Loucy (cell line): ENCODE measurements around the gene B3GAT1.

Experiments used
- H2AFZ ChIP-seq: fragments of 200-600 bp; sonication (generic); 2 replicates; pipeline ENCODE4 v1.6.0; 2016; ENCODE audit warnings: antibody characterized with exemption, mild to moderate bottlenecking, low read length, moderate library complexity
- H3F3A ChIP-seq: fragments of 200-600 bp; 2 replicates; pipeline ENCODE4 v1.6.0; 2016; ENCODE audit warnings: antibody characterized with exemption, low read depth, mild to moderate bottlenecking
- H3K27me3 ChIP-seq: fragments of 200-600 bp; sonication (generic); 2 replicates; pipeline ENCODE4 v1.6.1; 2014; ENCODE audit warnings: low read length, mild to moderate bottlenecking; ENCODE audit not compliant: insufficient read depth, poor library complexity, severe bottlenecking
- H3K36me3 ChIP-seq: fragments of 200-600 bp; sonication (generic); 2 replicates; pipeline ENCODE4 v1.6.1; 2016; ENCODE audit warnings: low read length; ENCODE audit not compliant: insufficient read depth
- H3K4me1 ChIP-seq: fragments of 200-600 bp; sonication (generic); 2 replicates; pipeline ENCODE4 v1.5.1; 2014; ENCODE audit warnings: low read length, mild to moderate bottlenecking; ENCODE audit not compliant: insufficient read depth, poor library complexity, severe bottlenecking
- H3K4me2 ChIP-seq: fragments of 200-600 bp; sonication (generic); 2 replicates; pipeline ENCODE4 v1.6.0; 2014; ENCODE audit warnings: antibody characterized with exemption, low read length, low read depth, mild to moderate bottlenecking; ENCODE audit not compliant: poor library complexity, severe bottlenecking
- H3K4me3 ChIP-seq: fragments of 200-600 bp; sonication (generic); 2 replicates; pipeline ENCODE4 v1.5.1; 2014; ENCODE audit warnings: low read length, mild to moderate bottlenecking, mixed read lengths; ENCODE audit not compliant: poor library complexity, severe bottlenecking
- H3K79me2 ChIP-seq: fragments of 200-600 bp; sonication (generic); 2 replicates; pipeline ENCODE4 v1.6.1; 2014; ENCODE audit warnings: low read length; ENCODE audit not compliant: insufficient read depth
- H3K9ac ChIP-seq: fragments of 200-600 bp; sonication (generic); 2 replicates; pipeline ENCODE4 v1.6.0; 2014; ENCODE audit warnings: mild to moderate bottlenecking, low read depth, low read length, moderate library complexity; ENCODE audit not compliant: poor library complexity, severe bottlenecking
- H3K9me2 ChIP-seq: fragments of 200-600 bp; sonication (generic); replicated peaks from 2 replicates; pipeline ENCODE4 v1.6.1; 2016; ENCODE audit warnings: low read depth, low read length, mixed read lengths
- H3K9me3 ChIP-seq: fragments of 200-600 bp; sonication (generic); 2 replicates; pipeline ENCODE4 v1.6.1; 2014; ENCODE audit warnings: mild to moderate bottlenecking, antibody characterized with exemption, low read length, low read depth; ENCODE audit not compliant: insufficient read depth
- H4K20me1 ChIP-seq: fragments of 200-600 bp; sonication (generic); 2 replicates; pipeline ENCODE4 v1.6.0; 2014; ENCODE audit warnings: antibody characterized with exemption, low read length, mild to moderate bottlenecking; ENCODE audit not compliant: insufficient read depth, poor library complexity, severe bottlenecking
- EZH2phosphoT487 ChIP-seq: fragments of 200-600 bp; IDR thresholded peaks from 2 replicates; pipeline ENCODE4 v1.6.1; 2018; ENCODE audit warnings: antibody characterized with exemption, mild to moderate bottlenecking, moderate library complexity, borderline replicate concordance
- TF ChIP-seq, protein P1 (sequence below): fragments of 200-600 bp; sonication (generic); conservative IDR thresholded peaks from 2 replicates; pipeline ENCODE4 v1.5.1; 2014; ENCODE audit warnings: mild to moderate bottlenecking, antibody characterized with exemption, low read length

B3GAT1 gene

DNA sequence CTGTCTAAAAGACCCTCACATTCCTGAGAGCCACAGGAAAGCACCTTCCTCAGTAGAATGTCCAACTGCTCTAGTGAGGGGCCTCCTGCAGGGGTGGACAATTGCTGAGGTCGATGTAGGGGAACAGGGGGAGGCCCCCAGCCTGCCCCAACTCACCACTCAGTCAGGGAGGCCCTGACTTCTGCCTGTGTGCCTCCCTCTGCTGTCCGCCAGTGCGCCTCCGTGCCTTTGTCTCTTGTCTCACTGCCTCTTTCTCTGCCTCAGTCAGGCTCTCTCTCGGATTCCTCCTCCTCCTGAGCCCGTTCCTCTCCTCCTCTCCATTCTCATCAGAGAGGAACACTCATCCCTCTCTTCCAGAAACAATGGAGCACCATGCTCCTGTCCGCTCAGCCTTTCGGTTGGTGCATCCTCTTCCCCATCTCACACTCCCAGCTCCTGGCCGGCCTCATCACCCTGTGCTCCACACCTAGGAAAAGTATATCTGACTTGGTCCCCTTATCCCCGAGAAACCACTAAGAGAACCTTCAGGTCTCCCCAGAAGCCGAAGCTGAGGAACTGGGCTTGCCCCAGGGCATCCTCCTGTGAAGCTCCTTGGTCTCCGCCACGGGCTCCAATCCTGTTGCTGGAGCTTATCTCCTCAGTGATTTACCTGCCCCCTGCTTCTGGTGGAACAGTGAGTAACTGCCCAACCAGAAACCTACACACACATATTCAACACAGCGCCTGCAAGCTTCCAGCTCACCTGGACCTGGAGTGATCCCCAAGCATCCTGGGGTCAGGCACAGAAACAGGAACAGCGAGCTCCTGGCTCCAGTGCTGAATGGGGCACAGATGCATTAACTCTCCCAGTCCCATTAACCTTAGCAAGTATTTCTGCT is 2.3 kb downstream of the B3GAT1 start:
- no peaks in the 10 kb centered on the region for H3K4me1 ChIP-seq
- no peaks in the 10 kb centered on the region for H3F3A ChIP-seq
- no peaks in the 10 kb centered on the region for H4K20me1 ChIP-seq
- H3K36me3 ChIP-seq: no peaks in the 10 kb centered on the region
- H3K27me3 ChIP-seq: no peaks in the 10 kb centered on the region
- no peak for TF ChIP-seq EZH2phosphoT487
- TF ChIP-seq, protein P1, sequence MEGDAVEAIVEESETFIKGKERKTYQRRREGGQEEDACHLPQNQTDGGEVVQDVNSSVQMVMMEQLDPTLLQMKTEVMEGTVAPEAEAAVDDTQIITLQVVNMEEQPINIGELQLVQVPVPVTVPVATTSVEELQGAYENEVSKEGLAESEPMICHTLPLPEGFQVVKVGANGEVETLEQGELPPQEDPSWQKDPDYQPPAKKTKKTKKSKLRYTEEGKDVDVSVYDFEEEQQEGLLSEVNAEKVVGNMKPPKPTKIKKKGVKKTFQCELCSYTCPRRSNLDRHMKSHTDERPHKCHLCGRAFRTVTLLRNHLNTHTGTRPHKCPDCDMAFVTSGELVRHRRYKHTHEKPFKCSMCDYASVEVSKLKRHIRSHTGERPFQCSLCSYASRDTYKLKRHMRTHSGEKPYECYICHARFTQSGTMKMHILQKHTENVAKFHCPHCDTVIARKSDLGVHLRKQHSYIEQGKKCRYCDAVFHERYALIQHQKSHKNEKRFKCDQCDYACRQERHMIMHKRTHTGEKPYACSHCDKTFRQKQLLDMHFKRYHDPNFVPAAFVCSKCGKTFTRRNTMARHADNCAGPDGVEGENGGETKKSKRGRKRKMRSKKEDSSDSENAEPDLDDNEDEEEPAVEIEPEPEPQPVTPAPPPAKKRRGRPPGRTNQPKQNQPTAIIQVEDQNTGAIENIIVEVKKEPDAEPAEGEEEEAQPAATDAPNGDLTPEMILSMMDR: no peak
- H3K79me2 ChIP-seq: no peaks in the 10 kb centered on the region
- no peak overlapping the region for H3K4me3 ChIP-seq
- H3K9me2 ChIP-seq: no peaks in the 10 kb centered on the region
- peaks cover 2% of the 10 kb centered on the region; the same call in 1 of the 2 replicates for H3K9me3 ChIP-seq
- no peak overlapping the region for H2AFZ ChIP-seq
- no peak overlapping the region for H3K9ac ChIP-seq
- H3K4me2 ChIP-seq: no peak overlapping the region

DNA sequence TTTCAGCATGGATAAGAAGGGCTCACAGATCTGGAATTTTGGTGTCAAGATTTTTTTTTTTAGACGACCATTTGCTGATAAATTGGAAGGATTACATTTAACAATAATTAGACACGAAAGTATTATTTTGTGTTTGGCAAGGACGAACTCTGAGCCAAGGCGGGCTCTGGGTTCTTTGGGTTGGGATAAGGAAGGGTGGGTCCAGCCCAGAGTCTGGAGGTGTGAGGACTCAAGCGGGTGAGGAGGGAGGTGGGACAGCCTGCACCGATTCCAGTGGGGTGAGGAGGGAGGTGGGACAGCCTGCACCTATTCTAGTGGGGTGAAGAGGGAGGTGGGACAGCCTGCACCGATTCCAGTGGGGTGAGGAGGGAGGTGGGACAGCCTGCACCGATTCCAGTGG is 4.1 kb downstream of the B3GAT1 start:
- Histone ChIP-seq H3K9me2 (no peaks in the 10 kb centered on the region), H3K9me3 (peaks cover 5% of the 10 kb centered on the region; the same call in 1 of the 2 replicates), H3K4me3 (no peak overlapping the region), H3K36me3 (no peaks in the 10 kb centered on the region), H3K4me2 (no peak overlapping the region), H3F3A (no peaks in the 10 kb centered on the region), H4K20me1 (no peaks in the 10 kb centered on the region), H3K27me3 (no peaks in the 10 kb centered on the region), H3K79me2 (no peaks in the 10 kb centered on the region), H3K9ac (no peak overlapping the region), H3K4me1 (no peaks in the 10 kb centered on the region), H2AFZ (no peak overlapping the region)
- TF ChIP-seq, protein P1: no peak
- no peak for TF ChIP-seq EZH2phosphoT487

DNA sequence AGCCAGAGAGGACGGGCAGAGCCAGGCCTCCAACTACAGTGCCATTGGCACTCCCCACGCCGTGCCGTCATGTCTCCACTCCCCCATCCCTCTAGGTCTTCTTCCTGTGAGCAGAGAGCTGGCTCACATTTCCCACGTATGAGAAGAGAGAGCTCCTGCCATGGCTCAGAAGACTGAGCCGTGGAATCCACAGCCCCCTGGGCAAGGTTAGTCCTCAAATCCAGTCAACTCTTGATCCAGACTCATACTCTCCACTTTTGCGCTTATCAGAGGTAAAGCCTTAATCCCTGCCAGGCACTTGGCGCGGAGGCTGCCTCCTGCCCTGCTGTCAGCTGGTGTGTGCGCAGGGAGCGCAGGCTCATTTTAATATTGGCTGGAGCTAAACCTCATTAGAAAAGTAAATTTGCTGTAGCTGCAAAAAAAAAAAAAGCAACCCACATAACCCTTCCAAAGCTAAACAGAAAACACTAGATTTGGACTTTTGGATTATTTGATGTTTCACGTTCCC is 4.7 kb downstream of the B3GAT1 start:
- H3K4me3 ChIP-seq: no peak overlapping the region

More for the DNA sequence above, 4.7 kb downstream of the B3GAT1 start:
- H3K9me3 ChIP-seq: peaks cover 5% of the 10 kb centered on the region; the same call in 1 of the 2 replicates
- no peaks in the 10 kb centered on the region for H4K20me1 ChIP-seq
- no peaks in the 10 kb centered on the region for H3K36me3 ChIP-seq
- H3K9ac ChIP-seq: no peak overlapping the region
- no peaks in the 10 kb centered on the region for H3F3A ChIP-seq
- H3K9me2 ChIP-seq: no peaks in the 10 kb centered on the region
- no peak overlapping the region for H3K4me2 ChIP-seq
- H3K4me1 ChIP-seq: no peaks in the 10 kb centered on the region
- H3K27me3 ChIP-seq: no peaks in the 10 kb centered on the region
- H2AFZ ChIP-seq: no peak overlapping the region
- TF ChIP-seq, protein P1: no peak
- no peak for TF ChIP-seq EZH2phosphoT487
- H3K79me2 ChIP-seq: no peaks in the 10 kb centered on the region
